Panc1 (cell line): ENCODE measurements around the gene ITIH2. TPM values are rescaled to one million over a fixed set of nuclear protein-coding genes. Genes with fewer than 3 reads are reported as not detected.

Experiments used
- ATAC-seq: fragments of 200-7000 bp; cut with Tn5 transposase; 2 replicates; pipeline ENCODE4 v1.9.1; 2020; ENCODE audit warnings: mild to moderate bottlenecking, moderate library complexity
- BruUV-seq: library from RNA; stranded (reverse); fragments of 400-500 nt; replicated peaks from 2 replicates; lab custom pipeline; 2021; lab: Mats Ljungman, UMichigan
- CTCF ChIA-PET: fragments of 300-600 bp; sonication (Branson Sonifier 250); formaldehyde crosslinking; loops from one replicate; lab custom pipeline; 2022; ENCODE audit warnings: antibody characterized with exemption; lab: Charles Lee
- POLR2A ChIA-PET: fragments of 300-600 bp; sonication (Branson Sonifier 250); formaldehyde crosslinking; loops from one replicate; lab custom pipeline; 2022; ENCODE audit warnings: antibody characterized with exemption; lab: Charles Lee
- DNase-seq: peaks from one replicate; pipeline ENCODE4 v3.0.0-alpha.2; 2010; ENCODE audit warnings: low read depth, low spot score
- H3K27ac ChIP-seq: 2 replicates; pipeline ENCODE4 v1.5.1; 2011; ENCODE audit warnings: mild to moderate bottlenecking, low read length, inconsistent platforms
- H3K27me3 ChIP-seq: fragments of 200-500 bp; sonication (Bioruptor generic); 2 replicates; pipeline ENCODE4 v1.6.0; 2014; ENCODE audit warnings: low read length, inconsistent platforms; ENCODE audit not compliant: control insufficient read depth, insufficient read depth
- H3K36me3 ChIP-seq: fragments of 200-500 bp; sonication (Bioruptor generic); 2 replicates; pipeline ENCODE4 v1.5.1; 2014; ENCODE audit warnings: inconsistent platforms, mild to moderate bottlenecking, low read length, moderate library complexity; ENCODE audit not compliant: control insufficient read depth, insufficient read depth
- H3K4me1 ChIP-seq: 2 replicates; pipeline ENCODE4 v1.5.1; 2011; ENCODE audit warnings: inconsistent platforms, mild to moderate bottlenecking, low read length, moderate library complexity; ENCODE audit not compliant: control insufficient read depth, insufficient read depth
- H3K4me3 ChIP-seq, 2 experiments: 2 replicates each; pipeline ENCODE4 v1.5.1; 2011 to 2012; ENCODE audit warnings: low read depth in 2 of 2, low read length in 2 of 2, mild to moderate bottlenecking in 2 of 2, inconsistent platforms in 1 of 2, moderate library complexity in 1 of 2
- H3K9me3 ChIP-seq: fragments of 200-500 bp; sonication (Bioruptor generic); 2 replicates; pipeline ENCODE4 v1.5.1; 2014; ENCODE audit warnings: low read depth, mild to moderate bottlenecking, inconsistent platforms, low read length, moderate library complexity; ENCODE audit not compliant: control insufficient read depth, insufficient read depth
- POLR2AphosphoS5 ChIP-seq: IDR thresholded peaks from 2 replicates; pipeline ENCODE4 v1.6.1; 2012; ENCODE audit warnings: mild to moderate bottlenecking, low read depth, low read length, moderate library complexity
- REST ChIP-seq, 2 experiments: IDR thresholded peaks; 2 replicates each; pipeline ENCODE4 v1.6.1; 2011 to 2012; ENCODE audit warnings: low read depth in 2 of 2, control low read depth in 1 of 2, low read length in 1 of 2, mild to moderate bottlenecking in 1 of 2, moderate library complexity in 1 of 2; ENCODE audit not compliant: insufficient read depth in 1 of 2
- SIN3A ChIP-seq: IDR thresholded peaks from 2 replicates; pipeline ENCODE4 v1.6.1; 2012; ENCODE audit warnings: low read depth, mild to moderate bottlenecking, low read length, moderate library complexity, borderline replicate concordance; ENCODE audit not compliant: insufficient read depth
- TCF7L2 ChIP-seq: IDR thresholded peaks from 2 replicates; pipeline ENCODE4 v1.6.1; 2011; ENCODE audit warnings: mild to moderate bottlenecking, low read depth, low read length, inconsistent platforms
- in situ Hi-C: cut with HindIII; loops from 2 replicates; pipeline ENCODE4 v1.10.0; 2016; ENCODE audit warnings: low sequenced_read_pairs, low pct_unique_long_range_greater_than_20kb
- intact Hi-C: fragments of 100-400 bp; cut with micrococcal nuclease; formaldehyde crosslinking; loops from one replicate; pipeline ENCODE4 v1.10.0; 2022; ENCODE audit not compliant: unreplicated experiment
- total RNA-seq: library from RNA; stranded (reverse); gene quantifications from one replicate; pipeline ENCODE4 v1.2.1, GENCODE V29; 2021; ENCODE audit not compliant: unreplicated experiment
- TF ChIP-seq, protein P1 (sequence below): fragments of 450-650 bp; IDR thresholded peaks from 2 replicates; pipeline ENCODE4 v1.5.1; 2017; ENCODE audit warnings: mild to moderate bottlenecking

The ITIH2 gene
- total RNA-seq, 1 experiment from 2014 or later = 0.67 TPM

GRCh38 chr10:7664707-7665106, 38.4 kb upstream of the ITIH2 start:
- H3K4me1 ChIP-seq = no peaks in the 10 kb centered on the region; the same call in 1 of the 2 replicates
- no peak overlapping the region for H3K27ac ChIP-seq
- no peaks in the 10 kb centered on the region for H3K9me3 ChIP-seq
- ChIA-PET POLR2A (no interaction called here), CTCF (no interaction called here)
- intact Hi-C loops = no loop called here
- no peak for ATAC-seq
- no peak overlapping the region for H3K4me3 ChIP-seq
- no peak for DNase-seq
- H3K36me3 ChIP-seq = no peaks in the 10 kb centered on the region
- H3K27me3 ChIP-seq = peaks cover 11% of the 10 kb centered on the region
- TF ChIP-seq SIN3A = no peak
- TF ChIP-seq POLR2AphosphoS5 = no peak
- TF ChIP-seq, protein P1, sequence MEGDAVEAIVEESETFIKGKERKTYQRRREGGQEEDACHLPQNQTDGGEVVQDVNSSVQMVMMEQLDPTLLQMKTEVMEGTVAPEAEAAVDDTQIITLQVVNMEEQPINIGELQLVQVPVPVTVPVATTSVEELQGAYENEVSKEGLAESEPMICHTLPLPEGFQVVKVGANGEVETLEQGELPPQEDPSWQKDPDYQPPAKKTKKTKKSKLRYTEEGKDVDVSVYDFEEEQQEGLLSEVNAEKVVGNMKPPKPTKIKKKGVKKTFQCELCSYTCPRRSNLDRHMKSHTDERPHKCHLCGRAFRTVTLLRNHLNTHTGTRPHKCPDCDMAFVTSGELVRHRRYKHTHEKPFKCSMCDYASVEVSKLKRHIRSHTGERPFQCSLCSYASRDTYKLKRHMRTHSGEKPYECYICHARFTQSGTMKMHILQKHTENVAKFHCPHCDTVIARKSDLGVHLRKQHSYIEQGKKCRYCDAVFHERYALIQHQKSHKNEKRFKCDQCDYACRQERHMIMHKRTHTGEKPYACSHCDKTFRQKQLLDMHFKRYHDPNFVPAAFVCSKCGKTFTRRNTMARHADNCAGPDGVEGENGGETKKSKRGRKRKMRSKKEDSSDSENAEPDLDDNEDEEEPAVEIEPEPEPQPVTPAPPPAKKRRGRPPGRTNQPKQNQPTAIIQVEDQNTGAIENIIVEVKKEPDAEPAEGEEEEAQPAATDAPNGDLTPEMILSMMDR = no peak
- no peak for TF ChIP-seq TCF7L2
- TF ChIP-seq REST (IDR thresholded peaks at IDR 0.05; ENCODE audit: insufficient read depth in 1 of 2, low read depth in 2 of 2, low read length in 1 of 2) = no peak
- BruUV-seq = no TSS peak
- in situ Hi-C loops = no loop called here

DNA sequence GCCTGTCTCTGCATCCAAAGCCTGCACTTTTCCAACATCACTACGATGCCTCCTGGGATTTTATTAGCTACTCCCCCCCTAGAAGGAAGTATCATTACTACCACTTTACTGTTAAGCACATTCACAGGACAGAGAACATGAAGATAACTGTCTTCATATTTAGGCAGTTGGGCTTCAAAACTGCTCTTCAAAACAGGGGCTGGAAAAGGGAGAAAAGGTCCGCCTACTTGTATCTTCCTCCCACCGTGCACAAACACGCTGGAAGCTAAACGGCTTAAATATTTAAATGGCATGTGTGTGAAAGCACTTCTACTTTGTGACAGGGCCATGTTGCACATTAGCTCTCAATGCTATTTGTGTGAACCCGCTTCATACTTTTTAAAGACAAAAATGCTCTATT, 37.3 kb upstream of the ITIH2 start:
- TF ChIP-seq POLR2AphosphoS5 (no peak), TCF7L2 (no peak), REST (IDR thresholded peaks at IDR 0.05; ENCODE audit: insufficient read depth in 1 of 2, low read depth in 2 of 2, low read length in 1 of 2) (no peak), SIN3A (no peak)
- TF ChIP-seq, protein P1 = no peak
- in situ Hi-C loops = no loop called here

More for the DNA sequence above, 37.3 kb upstream of the ITIH2 start:
- no peak for ATAC-seq
- Histone ChIP-seq H3K4me1 (no peaks in the 10 kb centered on the region; the same call in 1 of the 2 replicates), H3K27ac (no peak overlapping the region), H3K9me3 (no peaks in the 10 kb centered on the region), H3K27me3 (peaks cover 11% of the 10 kb centered on the region), H3K4me3 (no peak overlapping the region), H3K36me3 (no peaks in the 10 kb centered on the region)
- BruUV-seq = no TSS peak
- POLR2A ChIA-PET = no interaction called here
- CTCF ChIA-PET = no interaction called here
- intact Hi-C loops = no loop called here
- no peak for DNase-seq
